Measurements from ENCODE around the gene DTNB. TPM values are rescaled to one million over a fixed set of nuclear protein-coding genes. Genes with fewer than 3 reads are reported as not detected.
"Not testable (repeated sequence)": the region's sequence is repeated elsewhere in the genome, so short reads cannot be mapped to it uniquely, and the experiment has no call there.

DTNB gene
- total RNA-seq, 1 experiment from 2014 or later = 2.9 TPM

- DNase-seq (ENCODE audit: low spot score) = no peak
Measured at GRCh38 chr2:25546852-25547251, 126.5 kb downstream of the DTNB start.

GRCh38 chr2:25545899-25546298 is 127.5 kb downstream of the DTNB start:
- DNase-seq (ENCODE audit: low spot score) = no peak

GRCh38 chr2:25544445-25544844 is 128.9 kb downstream of the DTNB start:
- DNase-seq (ENCODE audit: low spot score) = no peak

- no peak for DNase-seq (ENCODE audit: low spot score)
Measured at GRCh38 chr2:25543939-25544338, 129.4 kb downstream of the DTNB start.

GRCh38 chr2:25541378-25541777 is 132.0 kb downstream of the DTNB start:
- no peak for DNase-seq (ENCODE audit: low spot score)

GRCh38 chr2:25539136-25539535 is 134.2 kb downstream of the DTNB start:
- DNase-seq (ENCODE audit: low spot score) = no peak

GRCh38 chr2:25537526-25537925 is 135.9 kb downstream of the DTNB start:
- no peak for DNase-seq (ENCODE audit: low spot score)

GRCh38 chr2:25535411-25536289 is 137.7 kb downstream of the DTNB start:
- DNase-seq (ENCODE audit: low spot score) = not testable (repeated sequence)

GRCh38 chr2:25534937-25535336 is 138.4 kb downstream of the DTNB start:
- DNase-seq (ENCODE audit: low spot score) = not testable (repeated sequence)

- no peak for DNase-seq (ENCODE audit: low spot score)
Measured at GRCh38 chr2:25534455-25534854, 138.9 kb downstream of the DTNB start.

GRCh38 chr2:25533771-25534170 is 139.6 kb downstream of the DTNB start:
- DNase-seq (ENCODE audit: low spot score) = not testable (repeated sequence)

GRCh38 chr2:25532521-25532920 is 140.9 kb downstream of the DTNB start:
- DNase-seq (ENCODE audit: low spot score) = no peak

- no peak for DNase-seq (ENCODE audit: low spot score)
Measured at GRCh38 chr2:25529034-25529433, 144.3 kb downstream of the DTNB start.

- DNase-seq (ENCODE audit: low spot score) = no peak
Measured at GRCh38 chr2:25528173-25528572, 145.2 kb downstream of the DTNB start.

GRCh38 chr2:25524507-25524906 is 148.9 kb downstream of the DTNB start:
- DNase-seq (ENCODE audit: low spot score) = no peak

GRCh38 chr2:25523060-25523459 is 150.3 kb downstream of the DTNB start:
- no peak for DNase-seq (ENCODE audit: low spot score)

- peak; percentile 79 for DNase-seq (ENCODE audit: low spot score)
Measured at GRCh38 chr2:25521665-25522387, 151.6 kb downstream of the DTNB start.

- no peak for DNase-seq (ENCODE audit: low spot score)
Measured at GRCh38 chr2:25521126-25521525, 152.3 kb downstream of the DTNB start.

- DNase-seq (ENCODE audit: low spot score) = no peak
Measured at GRCh38 chr2:25517701-25518100, 155.7 kb downstream of the DTNB start.

- DNase-seq (ENCODE audit: low spot score) = no peak
Measured at GRCh38 chr2:25514043-25514637, 159.2 kb downstream of the DTNB start.

- peak; percentile 39 for DNase-seq (ENCODE audit: low spot score)
Measured at GRCh38 chr2:25512707-25513106, 160.7 kb downstream of the DTNB start.

GRCh38 chr2:25506226-25506625 is 167.2 kb downstream of the DTNB start:
- no peak for DNase-seq (ENCODE audit: low spot score)

All from HT-29 (cell line).